PC-9 (cell line): ENCODE results near the gene CIAO2B. TPM values are rescaled to one million over a fixed set of nuclear protein-coding genes. Genes with fewer than 3 reads are reported as not detected.
A peak's percentile ranks its signal among the peaks of the same experiment; 100 is the strongest.

Experiments
- BruUV-seq: library from RNA; stranded (reverse); fragments of 400-500 nt; replicated peaks from 2 replicates; lab custom pipeline; 2021; lab: Mats Ljungman, UMichigan
- CTCF ChIA-PET: fragments of 300-600 bp; sonication (Branson Sonifier 250); formaldehyde crosslinking; loops from one replicate; lab custom pipeline; 2022; ENCODE audit warnings: antibody characterized with exemption; lab: Charles Lee
- POLR2A ChIA-PET: fragments of 300-600 bp; sonication (Branson Sonifier 250); formaldehyde crosslinking; loops from one replicate; lab custom pipeline; 2022; ENCODE audit warnings: antibody characterized with exemption; ENCODE audit not compliant: unreplicated experiment; lab: Charles Lee
- DNase-seq, 2 experiments: peaks; one replicate each; pipeline versions ENCODE4 v3.0.0 to v3.0.0-alpha.2; 2015 to 2022; ENCODE audit warnings: mixed read lengths in 1 of 2
- H2AFZ ChIP-seq: fragments of 200-600 bp; sonication (generic); 2 replicates; pipeline ENCODE4 v1.8.1; 2017; ENCODE audit warnings: antibody characterized with exemption
- H3F3A ChIP-seq: fragments of 200-600 bp; sonication (generic); 2 replicates; pipeline ENCODE4 v1.8.1; 2017; ENCODE audit warnings: antibody characterized with exemption, mild to moderate bottlenecking, low read depth; ENCODE audit not compliant: insufficient read depth
- H3K27ac ChIP-seq: fragments of 200-600 bp; sonication (generic); 2 replicates; pipeline ENCODE4 v1.6.1; 2016; ENCODE audit warnings: mixed run types
- H3K27me3 ChIP-seq: fragments of 200-600 bp; sonication (generic); 2 replicates; pipeline ENCODE4 v1.6.1; 2016; ENCODE audit warnings: low read depth, mixed run types; ENCODE audit not compliant: insufficient read depth
- H3K36me3 ChIP-seq: fragments of 200-600 bp; sonication (generic); 2 replicates; pipeline ENCODE4 v1.6.1; 2016; ENCODE audit warnings: low read depth, mixed run types
- H3K4me1 ChIP-seq: fragments of 200-600 bp; sonication (generic); replicated peaks from 2 replicates; pipeline ENCODE4 v1.6.1; 2016; ENCODE audit warnings: mixed run types; ENCODE audit not compliant: insufficient read depth
- H3K4me2 ChIP-seq: fragments of 200-600 bp; sonication (generic); 2 replicates; pipeline ENCODE4 v1.6.1; 2017; ENCODE audit warnings: mixed run types
- H3K4me3 ChIP-seq: fragments of 200-600 bp; sonication (generic); 2 replicates; pipeline ENCODE4 v1.6.1; 2016; ENCODE audit warnings: mixed run types
- H3K79me2 ChIP-seq: fragments of 200-600 bp; sonication (generic); 2 replicates; pipeline ENCODE4 v1.6.1; 2017; ENCODE audit warnings: low read depth, mixed run types
- H3K9me2 ChIP-seq: fragments of 200-600 bp; sonication (generic); 2 replicates; pipeline ENCODE4 v1.8.1; 2017; ENCODE audit warnings: mild to moderate bottlenecking; ENCODE audit not compliant: insufficient read depth
- H3K9me3 ChIP-seq: fragments of 200-600 bp; sonication (generic); 2 replicates; pipeline ENCODE4 v1.8.1; 2016; ENCODE audit warnings: low read depth; ENCODE audit not compliant: insufficient read depth
- H4K20me1 ChIP-seq: fragments of 200-600 bp; sonication (generic); 2 replicates; pipeline ENCODE4 v1.8.1; 2017; ENCODE audit not compliant: insufficient read depth
- CTCF ChIP-seq: fragments of 200-600 bp; sonication (generic); conservative IDR thresholded peaks from 2 replicates; pipeline ENCODE4 v1.6.1; 2017; ENCODE audit warnings: mixed run types, antibody characterized with exemption, mild to moderate bottlenecking, moderate library complexity
- EZH2 ChIP-seq: fragments of 200-600 bp; sonication (generic); IDR thresholded peaks from 2 replicates; pipeline ENCODE4 v1.8.0; 2017; ENCODE audit warnings: antibody characterized with exemption, low read depth
- intact Hi-C: fragments of 100-400 bp; cut with micrococcal nuclease; formaldehyde crosslinking; loops from one replicate; pipeline ENCODE4 v1.10.0; 2022; ENCODE audit not compliant: unreplicated experiment
- total RNA-seq: library from RNA; stranded (reverse); gene quantifications from 2 replicates; pipeline ENCODE4 v1.2.3, GENCODE V29; 2021

The CIAO2B gene
- total RNA-seq, 1 experiment from 2014 or later = 87.1 TPM

DNA sequence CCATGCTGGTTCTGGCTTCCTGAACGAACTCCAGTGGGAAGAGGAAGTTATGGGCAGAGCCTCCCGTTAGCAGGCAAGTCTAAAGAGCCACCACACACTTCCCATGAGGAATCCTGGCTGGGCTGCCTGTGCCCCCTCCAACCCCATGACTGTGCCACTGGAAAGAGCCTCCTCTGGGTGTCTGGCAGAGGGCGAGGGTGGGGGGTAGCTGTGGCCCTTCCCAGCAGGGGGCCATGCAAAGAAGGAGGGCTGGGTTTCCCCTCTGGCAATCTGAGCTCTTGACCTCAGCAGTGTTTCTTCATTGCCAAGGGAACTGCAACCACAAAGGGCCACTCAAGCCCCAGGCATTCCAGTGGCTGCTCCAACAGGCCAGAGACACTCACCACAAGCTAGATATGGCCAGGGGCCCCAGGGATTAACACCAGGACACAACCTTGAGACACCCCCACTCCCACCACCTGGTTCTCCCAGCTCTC is 7.2 kb downstream of the CIAO2B start:
- TF ChIP-seq CTCF = no peak
- TF ChIP-seq EZH2 = no peak
- H3K9me3 ChIP-seq = no peaks in the 10 kb centered on the region
- H3K4me3 ChIP-seq = no peak overlapping the region
- intact Hi-C loops = loop anchor here (1.0 to 5.0 kb wide), 2 partner anchors 28 to 40 kb away; no protein-coding TSS in a partner anchor
- peaks cover 43% of the 10 kb centered on the region for H3F3A ChIP-seq
- H3K27me3 ChIP-seq = no peaks in the 10 kb centered on the region
- ChIA-PET CTCF (interaction anchor here (0.5 to 0.7 kb wide), 3 partner anchors 16 to 31 kb away, joined by 3 to 4 read pairs (median 3); no protein-coding TSS in a partner anchor), POLR2A (interaction anchor here (0.6 kb wide), 2 partner anchors 23 to 489 kb away, joined by 3 to 11 read pairs; partner anchors contain the start of gene ZDHHC1)
- H3K9me2 ChIP-seq = no peaks in the 10 kb centered on the region
- DNase-seq = peak; percentile 91 to 94
- no peaks in the 10 kb centered on the region for H3K36me3 ChIP-seq
- BruUV-seq = no TSS peak
- H3K4me1 ChIP-seq = peaks cover 58% of the 10 kb centered on the region
- no peaks in the 10 kb centered on the region for H3K79me2 ChIP-seq
- peak overlapping the region; percentile 66 for H3K4me2 ChIP-seq
- 0 out of 2 replicates have a peak overlapping the region, but pooled peaks have one; percentile 26 for H3K27ac ChIP-seq
- H2AFZ ChIP-seq = no peak overlapping the region
- H4K20me1 ChIP-seq = peaks cover 3% of the 10 kb centered on the region; the same call in 1 of the 2 replicates

DNA sequence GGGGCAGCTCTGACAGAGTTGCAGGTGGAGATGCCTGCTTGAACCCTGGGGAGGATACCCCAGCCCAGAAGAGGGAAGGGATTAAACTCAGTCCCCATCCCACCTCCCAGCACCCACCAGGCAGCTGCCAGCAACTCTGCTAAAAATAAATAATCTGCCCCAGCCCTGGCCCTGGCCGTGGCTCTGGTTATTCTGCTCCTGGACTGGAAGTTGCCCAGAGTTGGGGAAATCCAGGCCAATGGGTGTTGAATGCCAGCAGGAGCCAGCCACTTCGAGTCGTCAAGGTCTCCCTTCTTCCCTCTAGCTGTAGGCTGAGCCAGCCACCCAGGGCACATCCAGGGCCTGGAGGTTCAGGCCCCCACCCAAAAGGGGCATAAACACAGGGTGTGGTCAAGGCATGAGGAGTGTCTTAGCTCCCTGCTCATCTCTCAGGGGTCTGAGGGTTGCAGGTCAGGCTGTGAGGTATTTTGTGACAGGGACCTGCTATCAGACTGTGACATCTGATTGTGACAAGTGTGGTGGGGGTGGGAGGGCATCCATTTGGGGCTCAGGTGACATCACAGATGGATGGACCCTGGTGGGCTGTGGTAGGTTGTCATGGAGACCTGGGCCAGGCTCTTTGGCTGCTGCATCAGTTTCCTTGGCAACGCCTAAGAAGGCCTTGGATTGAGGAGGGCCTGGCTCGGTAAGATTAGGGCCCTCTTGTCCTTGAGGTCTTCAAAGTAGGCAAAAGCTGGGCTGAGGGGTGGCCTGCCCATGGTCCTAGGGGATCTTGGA is 7.8 kb downstream of the CIAO2B start:
- H3K4me1 ChIP-seq = peaks cover 56% of the 10 kb centered on the region
- BruUV-seq = no TSS peak

More for the DNA sequence above, 7.8 kb downstream of the CIAO2B start:
- Histone ChIP-seq H2AFZ (no peak overlapping the region), H4K20me1 (peaks cover 3% of the 10 kb centered on the region; the same call in 1 of the 2 replicates), H3K9me3 (no peaks in the 10 kb centered on the region), H3K4me3 (no peak overlapping the region), H3K9me2 (no peaks in the 10 kb centered on the region), H3K36me3 (no peaks in the 10 kb centered on the region), H3K27ac (no peak overlapping the region), H3K27me3 (no peaks in the 10 kb centered on the region), H3K79me2 (no peaks in the 10 kb centered on the region), H3K4me2 (peak overlapping the region; percentile 66; the same call in 1 of the 2 replicates), H3F3A (peaks cover 38% of the 10 kb centered on the region)
- POLR2A ChIA-PET = interaction anchor here (0.6 to 0.7 kb wide), 2 partner anchors 22 to 58 kb away, joined by 3 read pairs; no protein-coding TSS in a partner anchor
- TF ChIP-seq EZH2 (no peak), CTCF (no peak)
- CTCF ChIA-PET = interaction anchor here (0.6 to 0.7 kb wide), 4 partner anchors 24 to 348 kb away, joined by 3 to 14 read pairs (median 4); no protein-coding TSS in a partner anchor
- intact Hi-C loops = loop anchor here (5.0 kb wide), 1 partner anchor 39 kb away; no protein-coding TSS in a partner anchor
- no peak for DNase-seq
